Esophagus mucosa (tissue), 1 donor: Measurements from ENCODE around the gene ATP2B1. TPM values are rescaled to one million over a fixed set of nuclear protein-coding genes. Genes with fewer than 3 reads are reported as not detected.
"Not testable (repeated sequence)": the region's sequence is repeated elsewhere in the genome, so short reads cannot be mapped to it uniquely, and the experiment has no call there.

Experiments used
- ATAC-seq: fragments of 200-7000 bp; cut with Tn5 transposase; one replicate; pipeline ENCODE4 v1.9.1; 2020
- total RNA-seq: library from RNA; stranded (reverse); gene quantifications from one replicate; pipeline ENCODE4 v1.2.4, GENCODE V29; 2023
- donor health status: DM: yes; HTN: yes; CAD: no.

Gene ATP2B1
- total RNA-seq, 1 donor from 2014 or later: 13.9 TPM

GRCh38 chr12:89710873-89711750 is 2.5 kb upstream of the ATP2B1 start:
- ATAC-seq: no peak

- ATAC-seq: peak; percentile 0
Observed at GRCh38 chr12:89709995-89710872, 1.6 kb upstream of the ATP2B1 start.

DNA sequence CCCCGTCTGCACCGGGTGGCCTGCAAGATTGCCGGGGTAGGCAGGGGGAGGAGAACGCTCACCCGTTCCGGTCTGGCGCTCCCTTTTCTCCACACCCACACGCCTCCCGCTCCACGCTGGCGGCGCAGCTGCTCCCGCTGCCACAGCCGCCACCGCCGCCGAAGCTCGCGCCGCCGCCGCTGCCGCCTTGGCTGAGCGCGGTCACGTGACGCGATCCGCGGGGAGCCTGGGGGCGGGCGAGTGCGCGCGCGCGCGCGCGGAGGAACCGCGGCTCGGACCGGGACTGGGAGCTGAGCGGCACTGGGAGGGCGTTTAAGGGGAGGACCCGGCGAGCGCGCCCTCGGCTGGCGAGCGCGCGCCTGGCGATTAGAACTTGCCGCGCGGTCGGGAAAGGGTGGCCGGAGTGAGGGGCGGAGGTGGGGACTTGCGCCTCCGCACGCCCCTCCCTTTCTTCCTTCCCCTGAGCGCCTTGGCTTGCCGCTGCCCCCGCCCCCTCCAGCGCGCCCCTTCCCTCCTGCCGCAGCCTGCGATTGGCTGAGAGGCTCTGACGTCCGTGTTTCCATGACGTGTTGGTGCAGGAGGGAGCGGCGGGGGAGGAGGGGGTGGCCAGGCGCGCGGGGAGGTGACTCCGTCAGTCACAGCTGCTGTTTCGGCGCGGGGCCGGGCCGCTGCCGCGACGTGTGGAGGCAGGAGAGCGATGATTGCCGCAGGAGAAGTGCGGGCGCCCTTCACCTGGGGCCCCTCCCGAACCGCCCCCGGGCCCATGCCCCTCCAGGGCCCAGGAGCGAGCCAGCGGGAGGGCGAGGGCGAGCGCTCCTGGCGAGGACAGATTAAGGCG is 738 bp upstream of the ATP2B1 start:
- ATAC-seq: peak; percentile 92

DNA sequence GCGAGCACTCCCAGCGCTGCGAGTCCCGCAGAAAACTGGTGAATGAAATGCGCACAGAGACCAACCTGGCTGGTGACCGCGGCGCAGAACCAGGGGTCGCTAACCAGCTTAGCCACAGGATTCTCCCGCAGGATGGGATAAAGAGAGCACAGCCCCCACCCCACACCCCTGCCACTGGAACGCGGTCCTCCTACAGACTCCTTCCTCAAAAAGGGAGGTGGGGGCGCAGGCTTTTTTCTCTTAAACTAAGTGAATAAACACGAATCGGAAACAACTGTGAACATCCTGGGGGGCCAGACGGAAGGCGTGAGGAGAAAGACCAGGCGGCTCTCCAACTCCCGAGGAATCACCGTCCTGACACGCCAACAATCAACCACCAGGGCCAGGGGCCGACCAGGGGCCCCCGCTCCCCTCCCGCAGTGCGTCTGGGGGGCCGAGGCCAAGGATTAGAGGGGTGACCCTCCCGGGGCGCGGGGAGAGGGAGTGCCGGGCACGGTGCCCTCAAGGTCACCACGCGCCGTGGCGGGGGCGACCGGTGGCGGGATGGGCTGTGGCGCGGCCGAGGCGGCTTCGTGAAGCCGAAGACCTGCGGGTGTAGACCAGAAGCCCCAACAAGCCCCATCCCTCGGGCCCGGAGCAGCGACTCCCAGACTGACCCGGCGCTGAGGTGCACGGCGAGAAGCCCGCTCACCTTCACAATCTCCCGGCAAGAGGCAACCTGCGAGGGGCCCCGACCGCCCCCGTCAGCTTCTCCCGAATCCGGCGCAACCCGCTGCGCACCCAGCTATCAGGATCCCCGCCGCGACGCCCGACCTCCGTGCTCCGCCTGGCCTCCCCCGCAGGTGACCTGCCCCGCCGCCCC is 704 bp downstream of the ATP2B1 start:
- no peak for ATAC-seq

- ATAC-seq: no peak
Observed at GRCh38 chr12:89706986-89707702, 1.5 kb downstream of the ATP2B1 start.

DNA sequence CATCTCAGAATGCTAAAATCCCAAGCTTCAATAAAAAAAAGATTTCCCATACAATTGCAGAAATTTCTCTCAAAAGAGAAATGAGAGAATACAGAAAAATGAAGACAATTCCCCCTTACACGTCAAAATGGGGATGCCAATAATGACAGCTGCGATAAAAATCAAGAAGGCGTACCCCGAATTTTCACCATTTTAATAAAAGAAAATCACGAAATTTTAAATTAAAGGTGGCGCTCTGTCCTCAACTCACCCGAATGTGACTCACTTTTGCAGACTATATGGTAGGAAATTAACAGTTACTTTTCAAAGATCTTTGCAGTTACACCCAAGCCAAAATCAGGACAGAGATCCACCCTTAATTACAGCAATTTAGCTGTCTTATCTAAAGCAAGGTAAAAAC is 2.1 kb downstream of the ATP2B1 start:
- ATAC-seq: no peak

DNA sequence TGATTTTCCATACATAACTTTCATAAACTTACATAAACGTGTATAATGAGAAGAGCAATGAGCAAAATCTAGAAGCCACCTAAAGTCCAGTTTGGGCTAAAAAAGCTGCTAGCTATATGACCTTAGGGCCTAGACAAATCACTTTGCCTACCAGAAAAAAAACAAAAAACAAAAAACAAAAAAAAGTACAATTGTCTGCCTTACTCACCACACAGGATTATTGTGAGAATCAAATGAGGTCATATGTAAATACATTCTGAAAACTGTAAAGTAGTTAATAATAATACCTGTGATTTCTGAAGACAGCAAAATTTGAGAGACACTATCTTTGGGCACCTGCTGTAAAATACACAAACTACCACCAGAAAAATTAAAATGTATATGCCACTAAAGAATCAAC is 4.2 kb downstream of the ATP2B1 start:
- ATAC-seq: no peak

DNA sequence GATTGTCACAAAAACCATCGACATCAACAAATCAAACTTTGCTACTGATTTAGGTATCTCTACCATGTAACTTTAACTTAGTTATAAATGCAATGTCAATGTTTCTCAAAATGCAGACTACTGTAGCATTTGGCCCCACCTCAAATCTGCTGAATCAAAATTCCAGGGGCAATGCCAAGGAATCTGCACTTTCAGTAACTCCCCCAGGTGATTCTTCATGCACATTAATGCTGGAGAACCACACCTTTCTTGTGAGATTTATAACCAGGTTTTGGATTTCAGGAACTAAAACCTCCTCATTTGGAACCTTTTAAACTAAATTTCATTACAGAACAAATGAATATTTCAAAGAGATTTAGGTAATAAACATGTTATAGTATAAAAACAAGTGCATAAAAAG is 4.9 kb downstream of the ATP2B1 start:
- no peak for ATAC-seq

- ATAC-seq: no peak
Observed at GRCh38 chr12:89702503-89702902, 6.1 kb downstream of the ATP2B1 start.

GRCh38 chr12:89701606-89702206 is 6.9 kb downstream of the ATP2B1 start:
- no peak for ATAC-seq

DNA sequence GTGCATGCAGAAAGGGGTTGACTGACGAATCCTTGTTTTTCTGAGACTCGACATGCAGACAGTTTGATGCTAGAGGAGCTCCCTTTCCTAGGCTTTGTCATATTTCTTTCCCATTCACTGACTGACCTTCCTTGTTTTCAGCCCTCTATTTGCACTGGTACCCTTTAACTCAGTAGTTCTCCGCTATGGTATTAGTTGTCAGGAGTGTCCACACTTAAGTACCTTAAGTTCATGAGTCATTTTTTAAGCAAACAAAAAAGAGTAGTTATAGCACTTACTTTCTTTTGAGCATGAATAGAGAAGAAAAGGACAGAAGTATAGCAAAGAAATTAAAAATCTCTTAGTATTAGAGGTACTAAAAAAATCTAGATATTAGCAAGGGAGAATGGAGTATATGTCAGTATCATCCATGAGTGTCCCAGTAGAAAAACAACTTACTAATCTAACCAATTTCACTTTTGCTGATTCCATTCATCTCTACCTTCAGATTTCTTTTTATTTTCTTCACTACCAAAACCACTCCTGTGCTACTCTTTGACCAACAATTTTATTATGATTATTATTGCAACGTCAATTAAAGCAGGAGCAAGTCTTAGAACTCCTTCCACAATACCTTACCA is 8.3 kb downstream of the ATP2B1 start:
- no peak for ATAC-seq

DNA sequence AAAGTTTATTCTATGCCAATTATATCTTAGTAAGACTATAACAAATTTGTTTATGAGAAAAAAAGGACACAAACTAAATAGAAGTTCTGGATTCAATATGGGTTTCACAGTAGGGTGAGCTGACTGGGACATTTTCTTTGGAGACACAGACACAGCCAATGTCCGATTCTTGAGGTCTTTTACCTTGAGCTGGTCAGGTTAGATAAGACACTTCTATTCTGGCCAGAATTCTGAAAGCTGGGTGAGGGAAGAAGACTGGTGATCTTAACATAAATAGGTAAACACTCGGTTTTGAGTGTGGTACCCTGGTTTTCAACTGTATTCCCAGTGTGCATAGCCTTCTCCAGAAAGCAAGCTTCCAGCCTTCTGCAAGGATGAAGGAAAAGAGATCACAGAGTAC is 10.0 kb downstream of the ATP2B1 start:
- no peak for ATAC-seq

- not testable (repeated sequence) for ATAC-seq
Observed at GRCh38 chr12:89697728-89698127, 10.9 kb downstream of the ATP2B1 start.

DNA sequence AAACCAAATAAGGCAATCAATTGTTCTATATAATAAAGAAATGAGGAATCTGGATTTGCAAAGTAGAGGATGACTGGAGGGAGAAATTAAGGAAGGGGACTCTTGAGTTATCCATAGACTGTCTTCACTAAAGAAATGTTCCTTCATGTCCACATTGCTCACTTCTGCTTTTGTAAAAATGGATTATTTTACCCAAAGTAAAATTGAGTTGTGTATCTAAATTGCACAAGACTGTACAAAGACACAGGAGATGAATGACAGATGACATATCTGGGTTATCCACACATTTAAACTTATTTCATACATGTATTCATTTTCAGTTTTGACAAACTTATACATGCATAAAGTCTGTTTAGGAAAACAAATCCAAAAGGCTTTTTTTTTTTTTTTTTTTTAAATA is 11.3 kb downstream of the ATP2B1 start:
- ATAC-seq: no peak

DNA sequence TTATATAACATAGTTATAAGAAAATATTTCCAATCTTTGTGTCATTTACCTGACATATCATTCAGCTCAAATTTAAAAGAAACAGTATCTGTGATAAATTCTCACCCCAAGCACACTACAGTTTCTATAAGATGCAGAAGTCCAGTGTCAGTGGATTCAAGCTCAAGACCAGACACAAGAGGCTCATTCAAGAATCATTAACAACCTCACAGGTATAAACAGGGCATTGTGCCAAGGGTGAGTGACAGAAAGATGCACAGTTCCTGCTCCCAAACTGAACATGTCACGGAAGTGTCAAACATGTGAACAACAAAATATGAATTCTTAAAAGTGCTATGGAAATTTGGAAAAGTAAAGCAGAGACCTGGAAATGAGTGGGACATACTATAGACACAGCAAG is 12.8 kb downstream of the ATP2B1 start:
- ATAC-seq: no peak

DNA sequence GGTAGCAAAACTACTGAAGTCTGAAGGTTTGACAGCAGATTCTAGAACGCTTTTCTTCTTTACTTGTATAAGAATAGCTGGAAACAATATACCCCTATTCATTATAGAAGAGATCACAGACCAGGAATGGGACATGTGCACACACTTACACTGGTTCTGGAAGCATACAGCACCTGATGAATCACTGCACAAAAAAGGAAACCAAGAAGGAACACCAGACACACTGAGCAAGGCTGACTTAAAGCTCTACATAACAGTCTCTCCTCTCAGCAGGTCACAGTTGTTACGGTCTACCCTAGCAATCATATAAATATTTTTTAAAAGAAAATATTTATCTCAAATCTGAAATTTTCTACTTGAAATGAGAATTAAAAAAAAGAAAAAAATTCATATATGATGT is 13.5 kb downstream of the ATP2B1 start:
- peak; percentile 29 for ATAC-seq

- ATAC-seq: no peak
Observed at GRCh38 chr12:89694542-89694941, 14.1 kb downstream of the ATP2B1 start.

- ATAC-seq: no peak
Observed at GRCh38 chr12:89693639-89694202, 14.9 kb downstream of the ATP2B1 start.

GRCh38 chr12:89692439-89692838 is 16.2 kb downstream of the ATP2B1 start:
- no peak for ATAC-seq

GRCh38 chr12:89691659-89692058 is 17.0 kb downstream of the ATP2B1 start:
- ATAC-seq: no peak
